Right lobe of liver (tissue), 4 donors: ENCODE data around the gene CCN2.

Source experiments
- CTCF ChIP-seq, 4 donors: fragments of 200-600 bp in 3 of 4; fragments of 450-650 bp in 1 of 4; IDR thresholded peaks; one replicate each; pipeline versions ENCODE4 v1.5.1 to v1.8.0; 2016 to 2022; ENCODE audit warnings: antibody characterized with exemption in 4 of 4, mild to moderate bottlenecking in 2 of 4
- POLR2A ChIP-seq: fragments of 450-650 bp; IDR thresholded peaks from one replicate; pipeline ENCODE4 v1.6.1; 2017; ENCODE audit warnings: antibody characterized with exemption, mild to moderate bottlenecking
- donor health status: DM: no; HTN: no; CAD: no.
- donor health status: DM: no; HTN: no; CAD: no.
- donor health status: DM: no; HTN: yes; CAD: no.

- no peak for TF ChIP-seq CTCF (IDR thresholded peaks at IDR 0.05)
- no peak for TF ChIP-seq POLR2A
These were observed 41.4 kb upstream of the CCN2 start for GRCh38 chr6:131992557-131992956.
